HL-60 (cell line): Measurements from ENCODE around the gene ATP9B.

ENCODE experiments used
- CTCF ChIP-seq: IDR thresholded peaks from one replicate; pipeline ENCODE4 v1.5.1; 2011; ENCODE audit warnings: low read length, control low read depth, inconsistent platforms; ENCODE audit not compliant: insufficient read depth
- GABPA ChIP-seq: IDR thresholded peaks from 2 replicates; pipeline ENCODE4 v1.6.1; 2012; ENCODE audit warnings: low read depth
- POLR2AphosphoS5 ChIP-seq: IDR thresholded peaks from 2 replicates; pipeline ENCODE4 v1.6.1; 2012; ENCODE audit warnings: low read depth
- REST ChIP-seq: IDR thresholded peaks from 2 replicates; pipeline ENCODE4 v1.6.1; 2012; ENCODE audit warnings: low read depth; ENCODE audit not compliant: insufficient replicate concordance
- SPI1 ChIP-seq: IDR thresholded peaks from 2 replicates; pipeline ENCODE4 v1.6.1; 2012; ENCODE audit warnings: low read depth, mild to moderate bottlenecking, borderline replicate concordance

GRCh38 chr18:79401494-79402208 is 332.5 kb downstream of the ATP9B start:
- TF ChIP-seq CTCF (no peak), REST (no peak), POLR2AphosphoS5 (no peak), SPI1 (no peak), GABPA (no peak)
